GM13977 (cell line): ENCODE data around the gene ASAP3.

Experiments
- DNase-seq: peaks from one replicate; pipeline ENCODE4 v3.0.0; 2012; ENCODE audit warnings: low spot score
- in situ Hi-C: fragments of 300-500 bp; cut with MboI; formaldehyde crosslinking; loops from one replicate; pipeline ENCODE4 v1.12.0; 2022; ENCODE audit warnings: low sequenced_read_pairs, low pct_unique_long_range_greater_than_20kb, mixed read lengths, inconsistent platforms; ENCODE audit not compliant: unreplicated experiment
- TF ChIP-seq, protein P1 (sequence below): IDR thresholded peaks from 2 replicates; pipeline ENCODE4 v1.5.1; 2012; ENCODE audit warnings: mild to moderate bottlenecking, control low read depth; ENCODE audit not compliant: insufficient read depth; ENCODE audit errors: extremely low read depth, missing control alignments

ASAP3 gene

DNA sequence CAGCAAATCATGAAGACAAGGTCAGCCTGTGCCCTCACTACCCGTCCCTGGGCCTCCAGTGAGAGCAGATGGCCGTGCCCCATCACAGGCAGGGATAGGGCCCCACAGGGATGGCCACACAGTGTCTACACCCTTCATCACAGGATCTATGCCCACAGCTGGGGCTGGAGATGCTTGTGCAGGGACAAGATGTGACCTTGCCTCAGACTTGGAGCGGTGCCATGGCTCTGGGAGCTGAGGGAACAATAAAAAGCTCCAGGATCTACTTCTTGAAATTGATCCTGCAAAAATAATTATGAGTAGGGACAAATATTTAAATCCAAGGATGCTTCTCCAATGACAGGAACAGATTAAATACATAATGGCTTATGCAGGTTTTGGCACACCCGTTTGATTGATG lies 34.0 kb downstream of the ASAP3 start:
- TF ChIP-seq, protein P1, sequence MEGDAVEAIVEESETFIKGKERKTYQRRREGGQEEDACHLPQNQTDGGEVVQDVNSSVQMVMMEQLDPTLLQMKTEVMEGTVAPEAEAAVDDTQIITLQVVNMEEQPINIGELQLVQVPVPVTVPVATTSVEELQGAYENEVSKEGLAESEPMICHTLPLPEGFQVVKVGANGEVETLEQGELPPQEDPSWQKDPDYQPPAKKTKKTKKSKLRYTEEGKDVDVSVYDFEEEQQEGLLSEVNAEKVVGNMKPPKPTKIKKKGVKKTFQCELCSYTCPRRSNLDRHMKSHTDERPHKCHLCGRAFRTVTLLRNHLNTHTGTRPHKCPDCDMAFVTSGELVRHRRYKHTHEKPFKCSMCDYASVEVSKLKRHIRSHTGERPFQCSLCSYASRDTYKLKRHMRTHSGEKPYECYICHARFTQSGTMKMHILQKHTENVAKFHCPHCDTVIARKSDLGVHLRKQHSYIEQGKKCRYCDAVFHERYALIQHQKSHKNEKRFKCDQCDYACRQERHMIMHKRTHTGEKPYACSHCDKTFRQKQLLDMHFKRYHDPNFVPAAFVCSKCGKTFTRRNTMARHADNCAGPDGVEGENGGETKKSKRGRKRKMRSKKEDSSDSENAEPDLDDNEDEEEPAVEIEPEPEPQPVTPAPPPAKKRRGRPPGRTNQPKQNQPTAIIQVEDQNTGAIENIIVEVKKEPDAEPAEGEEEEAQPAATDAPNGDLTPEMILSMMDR = no peak
- in situ Hi-C loops = no loop called here
- no peak for DNase-seq

DNA sequence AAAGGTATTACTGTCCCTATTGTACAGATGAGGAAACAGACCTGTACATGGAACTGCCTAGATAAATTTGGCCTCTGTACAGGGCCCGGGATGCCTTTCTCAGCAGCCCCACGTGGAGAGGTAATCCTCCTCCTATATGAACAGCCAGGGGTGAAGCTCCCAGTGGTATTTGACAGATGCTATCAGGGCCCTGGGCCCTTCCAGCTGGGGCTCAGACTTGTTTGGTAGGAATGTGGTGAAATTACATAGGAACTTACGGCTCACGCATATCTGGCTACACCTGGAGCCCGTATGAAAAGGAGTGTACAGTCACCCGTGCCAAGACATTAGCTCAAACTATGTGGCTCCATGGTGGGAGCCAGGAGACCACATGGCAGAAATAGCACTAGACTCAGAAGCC lies 34.7 kb downstream of the ASAP3 start:
- in situ Hi-C loops = no loop called here

DNA sequence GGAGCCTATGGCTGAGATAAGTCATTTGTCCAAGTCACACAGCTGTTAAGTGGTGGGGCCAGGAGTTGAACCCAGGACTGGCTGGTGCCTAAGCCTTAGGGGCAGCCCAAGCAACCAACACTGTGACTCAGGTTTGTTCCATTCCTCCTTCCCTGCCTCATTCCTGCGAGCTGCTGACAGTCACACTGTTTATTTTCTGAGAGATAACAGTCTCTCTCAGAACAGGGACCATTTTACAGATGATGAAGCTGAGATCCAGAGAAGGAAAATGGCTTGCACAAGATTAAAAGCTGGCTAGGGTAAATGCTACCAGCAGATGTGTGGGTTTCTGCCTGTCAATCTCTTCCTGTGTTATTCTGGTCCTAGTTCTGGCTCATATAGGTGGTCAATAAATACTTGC lies 35.1 kb downstream of the ASAP3 start:
- no peak for DNase-seq
- TF ChIP-seq, protein P1 = no peak
- in situ Hi-C loops = no loop called here

More for the DNA sequence above, 34.7 kb downstream of the ASAP3 start:
- TF ChIP-seq, protein P1 = no peak
- DNase-seq = no peak

DNA sequence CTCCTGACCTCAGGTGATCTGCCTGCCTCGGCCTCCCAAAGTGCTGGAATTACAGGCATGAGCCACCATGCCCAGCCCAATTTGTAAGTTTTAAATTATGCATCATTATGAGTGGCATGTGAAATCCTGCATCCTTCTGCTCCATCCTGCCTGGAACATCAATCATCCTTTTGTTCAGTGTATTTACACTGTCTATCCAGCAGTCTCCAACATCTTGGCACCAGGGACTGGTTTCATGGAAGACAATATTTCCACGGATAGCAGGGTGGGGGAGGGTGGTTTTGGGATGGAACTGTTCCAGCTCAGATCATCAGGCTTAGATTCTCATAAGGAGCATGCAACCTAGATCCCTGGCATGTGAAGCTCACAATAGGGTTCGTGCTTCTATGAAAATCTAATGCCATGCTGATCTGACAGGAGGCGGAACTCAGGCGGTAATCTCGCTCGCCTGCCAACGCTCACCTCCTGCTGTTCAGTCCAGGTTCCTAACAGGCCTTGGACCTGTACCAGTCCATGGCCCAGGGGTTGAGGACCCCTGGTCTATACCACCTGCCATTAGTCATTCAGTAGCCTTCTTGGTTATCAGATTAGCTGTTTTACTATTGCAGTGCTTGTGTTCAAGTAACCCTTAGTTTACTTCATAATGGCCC lies 37.2 kb downstream of the ASAP3 start:
- TF ChIP-seq, protein P1 = no peak

DNA sequence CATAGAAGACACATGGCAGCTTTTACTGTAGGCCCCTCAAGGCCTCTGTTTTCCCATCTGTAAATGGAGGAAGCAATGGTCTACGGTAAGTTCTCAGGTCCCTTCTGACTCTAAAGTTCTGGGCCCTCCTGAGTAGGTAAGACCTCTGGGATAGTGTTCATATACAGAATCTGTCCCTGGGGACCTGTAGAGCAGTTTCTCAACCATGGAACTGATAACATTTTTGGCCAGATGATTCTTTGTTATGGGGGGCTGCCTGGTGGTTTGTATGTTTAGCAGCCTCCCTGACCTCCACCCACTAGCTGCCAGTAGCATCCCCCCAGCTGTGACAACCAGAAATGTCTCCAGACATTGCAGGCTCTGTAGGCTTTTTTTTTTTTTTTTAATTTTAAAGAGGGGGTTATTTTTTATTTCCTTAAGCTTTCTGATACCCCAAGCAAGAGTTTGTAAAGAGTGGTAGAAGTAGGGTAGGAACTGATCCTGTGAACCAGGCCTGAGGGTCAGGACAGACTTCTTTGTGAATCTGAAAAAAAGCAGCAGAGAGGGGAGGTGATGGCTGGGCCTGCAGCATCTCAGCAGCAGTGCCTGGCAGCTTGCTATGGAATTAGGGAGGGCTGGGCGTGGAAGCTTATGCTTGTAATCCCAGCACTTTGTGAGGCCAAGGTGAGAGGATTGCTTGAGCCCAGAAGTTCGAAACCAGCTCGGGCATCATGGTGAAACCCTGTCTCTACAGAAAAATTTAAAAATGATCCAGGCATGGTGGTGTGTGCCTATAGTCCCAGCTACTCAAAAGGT lies 39.2 kb downstream of the ASAP3 start:
- in situ Hi-C loops = no loop called here

More for the DNA sequence above, 37.2 kb downstream of the ASAP3 start:
- in situ Hi-C loops = no loop called here
- no peak for DNase-seq

DNA sequence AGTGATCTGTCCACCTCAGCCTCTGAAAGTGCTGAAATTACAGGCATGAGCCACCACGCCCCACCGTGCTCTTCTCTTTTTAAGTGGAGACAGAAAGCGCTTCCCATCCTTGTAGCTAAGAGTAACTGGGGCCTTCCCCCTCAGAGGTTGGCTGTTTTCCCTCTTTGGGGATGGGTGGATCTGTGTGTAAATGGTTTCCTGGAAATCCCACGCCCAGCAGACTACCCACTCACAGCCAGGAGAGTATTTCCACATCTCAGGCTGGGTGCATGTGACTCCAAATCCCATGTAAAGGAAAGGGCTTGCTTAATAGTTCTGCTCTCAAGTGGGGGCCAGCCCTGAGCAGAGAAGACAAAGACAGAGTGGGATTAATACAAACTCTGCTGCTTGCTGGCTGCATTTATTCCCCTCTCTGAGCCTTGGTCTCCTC lies 39.9 kb downstream of the ASAP3 start:
- in situ Hi-C loops = no loop called here
- TF ChIP-seq, protein P1 = no peak
- no peak for DNase-seq

More for the DNA sequence above, 39.2 kb downstream of the ASAP3 start:
- TF ChIP-seq, protein P1 = no peak
- no peak for DNase-seq
